NK-92 treated with Interleukin-12 subunit alpha and Interleukin-12 subunit beta, amount 100 ng/mL, for 24 hours (cell line): ENCODE results near the gene WNK2.
"Not testable (repeated sequence)": the region's sequence is repeated elsewhere in the genome, so short reads cannot be mapped to it uniquely, and the experiment has no call there.

Experiments
- DNase-seq: peaks from one replicate; lab custom pipeline; 2025; lab: John Stamatoyannopoulos, UW

The WNK2 gene

DNA sequence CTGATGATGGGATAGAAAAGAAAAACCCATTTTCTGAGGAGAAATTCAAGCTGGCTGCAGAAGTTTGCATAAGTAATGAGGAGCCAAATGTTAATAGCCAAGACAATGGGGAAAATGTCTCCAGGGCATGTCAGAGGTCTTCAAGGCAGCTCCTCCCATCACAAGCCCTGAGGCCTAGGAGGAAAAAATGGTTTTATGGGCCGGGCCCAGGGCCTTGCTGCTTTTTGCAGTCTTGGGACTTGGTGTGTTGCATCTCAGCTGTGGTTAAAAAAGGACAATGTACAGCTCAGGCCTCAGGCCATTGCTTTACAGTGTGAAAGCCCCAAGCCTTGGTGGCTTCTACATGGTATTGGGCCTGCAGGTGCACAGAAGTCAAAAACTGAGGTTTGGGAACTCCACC, 154.3 kb downstream of the WNK2 start:
- DNase-seq = not testable (repeated sequence)

- no peak for DNase-seq
Measured at GRCh38 chr9:93340091-93340490, 156.2 kb downstream of the WNK2 start.

DNA sequence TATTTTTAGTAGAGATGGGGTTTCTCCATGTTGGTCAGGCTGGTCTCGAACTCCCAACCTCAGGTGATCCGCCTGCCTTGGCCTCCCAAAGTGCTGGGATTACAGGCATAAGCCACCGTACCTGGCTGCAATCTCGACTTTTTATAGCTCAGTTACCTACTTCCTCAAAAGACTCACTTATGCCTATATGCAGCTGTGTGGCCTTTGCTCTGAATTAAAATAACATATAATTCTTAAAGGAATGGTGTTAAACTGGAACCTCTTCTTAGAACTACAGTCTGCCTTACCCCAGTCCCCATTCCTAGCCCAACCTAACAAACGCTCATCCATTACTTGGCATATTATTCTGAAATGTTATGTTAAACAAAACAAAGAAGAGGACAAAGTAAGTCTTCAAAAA, 157.9 kb downstream of the WNK2 start:
- not testable (repeated sequence) for DNase-seq

DNA sequence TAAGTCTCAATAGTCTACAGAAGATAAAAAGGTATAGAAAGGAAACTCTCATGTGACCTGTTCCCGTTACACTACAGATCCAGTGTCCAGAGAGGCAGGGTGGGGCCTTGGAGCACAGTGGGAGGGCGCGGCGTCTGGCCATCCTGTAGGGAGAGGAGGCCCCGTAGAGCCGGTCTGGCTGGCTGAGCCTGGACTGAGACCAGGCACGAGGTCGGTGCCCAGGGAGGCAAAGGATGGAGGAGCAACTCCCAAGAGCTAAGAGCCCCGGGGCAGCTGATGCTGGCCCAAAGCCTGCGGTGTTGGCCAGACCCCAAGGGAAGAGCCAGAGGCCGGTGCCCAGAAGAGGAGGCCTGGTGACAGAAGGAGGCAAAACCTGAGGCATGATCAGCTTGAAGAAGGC, 158.5 kb downstream of the WNK2 start:
- not testable (repeated sequence) for DNase-seq

DNA sequence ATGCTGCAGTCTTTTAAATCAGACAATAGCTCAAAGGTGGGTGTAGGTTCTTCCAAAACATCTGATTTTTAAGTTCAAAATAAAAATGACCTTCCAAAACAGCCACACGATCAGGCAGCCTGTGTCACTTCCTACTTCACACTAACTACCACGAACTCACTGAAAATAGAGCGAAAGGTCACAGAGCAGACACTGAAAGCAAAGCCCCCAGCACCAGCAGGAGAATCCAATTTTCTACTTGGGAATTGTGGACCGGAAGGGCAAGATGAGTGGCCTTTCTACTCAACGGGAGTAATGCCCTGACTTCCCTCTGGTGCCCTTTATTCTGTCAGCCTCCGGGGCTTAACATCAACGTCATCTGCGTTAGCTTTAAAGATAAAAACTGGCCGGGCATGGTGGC, 159.7 kb downstream of the WNK2 start:
- DNase-seq = no peak

DNA sequence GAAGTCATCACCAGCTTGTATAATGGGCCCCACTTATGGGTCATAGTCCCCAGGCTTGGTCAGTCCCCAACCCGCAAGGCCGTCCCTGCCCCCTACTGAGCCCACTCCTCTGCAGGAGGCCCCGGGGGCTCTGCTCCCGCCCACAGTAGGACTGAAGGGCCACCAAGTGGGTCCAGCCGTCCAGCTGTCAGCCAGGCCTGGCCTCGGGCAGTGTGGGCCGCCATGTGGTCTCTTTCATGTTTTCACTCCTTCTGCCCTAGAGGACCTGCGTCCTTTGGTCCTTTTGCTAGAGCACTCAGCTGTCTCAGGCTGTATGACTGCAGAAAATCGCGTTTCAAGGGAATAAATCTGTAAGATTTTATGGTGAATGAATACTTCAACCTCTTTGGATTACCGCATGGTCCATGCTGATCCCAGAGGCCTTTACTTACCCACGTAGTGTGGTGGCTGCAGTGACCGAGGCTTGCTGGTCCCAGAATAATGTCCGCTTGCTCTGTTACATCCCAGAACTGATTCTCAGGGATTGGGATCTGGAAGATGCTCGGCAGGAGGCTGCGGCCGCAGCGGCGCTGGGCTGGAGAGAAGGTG, 161.8 kb downstream of the WNK2 start:
- DNase-seq = no peak

GRCh38 chr9:93346231-93347112, 162.5 kb downstream of the WNK2 start:
- DNase-seq = no peak

- DNase-seq = not testable (repeated sequence)
Measured at GRCh38 chr9:93347371-93347975, 163.5 kb downstream of the WNK2 start.

DNA sequence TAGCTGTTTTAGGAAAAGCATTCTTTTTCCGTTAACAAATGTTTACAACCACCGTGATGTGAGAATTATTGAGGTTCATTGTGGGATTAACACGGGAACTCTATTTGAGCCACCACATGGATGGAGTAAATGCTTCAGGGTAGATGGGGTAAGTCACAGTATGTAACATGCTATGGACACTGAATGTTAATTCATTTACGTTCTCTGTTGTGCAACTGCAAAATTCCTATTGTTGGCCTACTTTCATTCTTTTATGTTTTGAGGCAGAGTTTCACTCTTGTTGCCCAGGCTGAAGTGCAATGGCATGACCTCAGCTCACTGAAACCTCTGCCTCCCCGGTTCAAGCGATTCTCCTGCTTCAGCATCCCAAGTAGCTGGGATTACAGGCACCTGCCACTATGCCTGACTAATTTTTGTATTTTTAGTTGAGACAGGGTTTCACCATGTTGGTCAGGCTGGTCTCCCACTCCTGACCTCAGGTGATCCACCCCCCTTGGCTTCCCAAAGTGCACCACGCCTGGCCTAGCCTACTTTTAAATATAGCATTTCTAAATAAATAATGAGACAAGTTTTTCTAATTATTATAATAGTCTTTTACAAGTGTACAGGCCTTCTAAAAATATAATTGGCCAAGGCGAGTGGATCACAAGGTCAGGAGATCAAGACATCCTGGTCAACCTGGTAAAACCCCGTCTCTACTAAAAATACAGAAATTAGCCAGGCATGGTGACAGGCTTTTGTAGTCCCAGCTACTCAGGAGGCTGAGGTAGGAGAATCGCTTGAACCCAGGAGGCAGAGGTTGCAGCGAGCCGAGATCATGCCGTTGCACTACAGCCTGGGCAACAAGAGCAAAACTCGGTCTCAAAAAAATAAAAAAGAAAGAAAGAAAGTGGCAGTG, 169.7 kb downstream of the WNK2 start:
- DNase-seq = not testable (repeated sequence)

GRCh38 chr9:93354451-93354850, 170.5 kb downstream of the WNK2 start:
- no peak for DNase-seq

DNA sequence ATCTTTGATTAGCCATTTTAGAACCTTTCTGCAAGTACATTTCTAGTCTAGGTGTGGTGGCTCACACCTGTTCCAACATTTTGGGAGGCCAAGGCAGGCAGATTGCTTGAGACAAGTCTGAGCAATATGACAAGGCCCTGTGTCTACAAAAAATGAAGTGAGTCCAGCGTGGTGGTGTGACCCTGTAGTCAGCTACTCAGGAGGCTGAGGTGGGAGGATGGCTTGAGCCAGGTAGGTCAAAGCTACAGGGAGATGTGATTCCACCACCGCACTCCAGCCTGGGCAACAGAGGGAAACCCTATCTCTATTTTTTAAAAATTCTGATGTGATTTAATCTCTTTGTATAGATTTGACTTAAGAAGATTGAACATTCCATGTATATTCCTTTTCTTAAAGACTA, 171.9 kb downstream of the WNK2 start:
- no peak for DNase-seq

GRCh38 chr9:93357649-93358048, 173.7 kb downstream of the WNK2 start:
- no peak for DNase-seq

GRCh38 chr9:93359907-93360306, 176.0 kb downstream of the WNK2 start:
- DNase-seq = not testable (repeated sequence)

DNA sequence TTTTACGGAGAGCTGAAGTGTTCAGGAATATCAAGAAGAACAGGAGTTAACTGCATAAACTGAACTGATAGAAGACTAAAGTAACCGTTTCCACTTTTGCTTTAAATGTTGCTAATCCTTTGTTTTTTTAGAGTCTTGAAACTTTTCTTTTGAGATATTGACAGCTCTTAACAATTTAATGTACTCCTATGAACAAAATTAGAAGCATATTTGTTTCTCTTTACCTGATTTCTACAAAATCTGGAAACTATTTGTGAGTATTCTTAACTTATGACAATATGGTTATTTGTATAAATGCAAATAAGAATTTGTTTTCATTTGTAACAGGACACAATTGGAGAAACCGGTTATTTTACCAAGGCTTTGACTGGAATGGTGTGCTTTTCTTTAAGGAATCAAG, 178.1 kb downstream of the WNK2 start:
- DNase-seq = no peak

- no peak for DNase-seq
Measured at GRCh38 chr9:93364734-93365426, 180.9 kb downstream of the WNK2 start.

DNA sequence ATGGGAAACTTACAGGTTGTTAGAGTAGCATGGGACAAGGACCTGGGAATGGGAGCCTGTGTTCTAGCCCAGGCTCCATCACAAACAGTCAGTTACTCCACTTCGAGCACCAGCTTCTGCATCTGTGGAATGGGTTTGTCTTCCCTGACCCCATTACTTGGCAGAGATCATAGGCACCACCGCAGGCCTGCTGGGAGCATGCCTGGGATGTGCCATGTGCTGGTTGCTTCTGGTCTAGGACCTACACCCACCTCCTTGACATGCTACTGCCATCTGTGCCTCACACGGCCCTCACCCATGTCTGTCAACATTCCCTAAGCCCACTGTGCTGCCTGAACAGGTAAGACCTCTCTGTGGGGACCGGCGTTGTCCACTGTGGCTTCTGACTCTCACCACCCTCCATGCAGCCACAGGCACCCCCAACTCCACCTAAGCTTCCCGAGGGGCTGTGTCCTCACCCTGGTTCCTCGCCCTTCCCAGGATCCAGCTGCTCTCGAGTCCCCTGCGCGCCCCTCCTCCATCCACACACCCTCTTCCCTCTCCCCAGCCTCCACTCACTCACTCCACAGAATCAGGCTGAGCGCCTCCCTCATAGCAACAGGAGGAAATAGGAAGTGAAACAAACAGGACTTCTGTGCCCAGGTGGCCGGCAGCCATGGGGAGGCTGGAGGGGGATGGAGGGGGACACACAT, 181.6 kb downstream of the WNK2 start:
- no peak for DNase-seq

DNA sequence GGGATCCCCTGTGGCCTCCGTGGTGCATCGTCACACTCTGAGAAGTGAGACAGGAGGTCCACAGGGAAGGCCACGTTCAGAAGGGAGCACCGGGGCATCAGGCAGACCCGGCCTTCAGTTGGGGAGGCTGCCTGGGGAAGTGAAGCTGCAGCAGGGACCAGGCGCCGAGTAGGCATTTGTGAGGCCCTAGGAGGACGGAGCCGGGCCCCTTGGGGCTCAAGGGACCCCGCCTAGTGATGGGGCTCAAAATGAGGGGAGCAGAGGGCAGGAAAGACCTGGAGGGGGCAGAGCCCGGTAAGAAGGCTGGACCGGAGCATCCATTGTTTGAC, 182.1 kb downstream of the WNK2 start:
- no peak for DNase-seq

DNA sequence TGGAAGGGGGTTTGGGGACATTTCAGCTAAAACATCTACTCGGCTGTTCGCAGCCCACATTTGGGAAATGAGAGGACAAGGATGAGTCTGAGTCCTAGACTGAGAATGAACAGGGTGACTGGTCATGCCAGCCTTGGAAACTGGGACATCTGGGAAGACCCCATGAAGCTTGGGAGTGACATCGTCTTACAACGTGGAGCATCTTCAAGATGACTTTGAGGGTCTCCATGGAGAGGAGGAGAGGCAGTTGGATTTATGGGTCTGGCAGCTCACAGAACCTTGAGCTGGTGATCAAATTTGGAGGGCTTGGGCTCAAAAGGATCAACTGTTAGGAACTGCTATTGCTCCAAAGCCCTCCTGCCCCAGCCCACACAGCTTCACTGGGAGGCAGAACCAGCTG, 182.5 kb downstream of the WNK2 start:
- not testable (repeated sequence) for DNase-seq

GRCh38 chr9:93368437-93368836, 184.5 kb downstream of the WNK2 start:
- DNase-seq = no peak

DNA sequence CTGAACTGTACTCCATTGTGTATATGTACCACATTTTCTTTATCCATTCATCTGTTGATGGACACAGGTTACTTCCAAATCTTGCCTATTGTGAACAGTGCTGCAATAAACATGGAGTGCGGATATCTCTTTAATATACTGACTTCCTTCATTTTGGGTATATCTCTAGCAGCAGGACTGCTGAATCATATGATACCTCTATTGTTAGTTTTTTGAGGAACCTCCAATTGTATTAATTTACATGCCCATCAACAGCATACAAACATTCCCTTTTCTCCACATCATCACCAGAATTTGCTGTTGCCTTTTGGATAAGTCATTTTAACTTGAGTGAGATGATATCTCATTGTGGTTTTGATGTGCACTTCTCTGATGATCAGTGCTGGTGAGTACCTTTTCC, 185.7 kb downstream of the WNK2 start:
- DNase-seq = no peak
